Activated T-helper 1 cell treated with anti-CD3 and anti-CD28 coated beads, Interleukin-2, amount 50 U/mL, for 16 hours (primary cell): ENCODE results near the gene RAP1GAP2.
"Not testable (repeated sequence)": the region's sequence is repeated elsewhere in the genome, so short reads cannot be mapped to it uniquely, and the experiment has no call there.

Source experiments
- DNase-seq, 2 donors: peaks; one replicate each; pipeline ENCODE4 v3.0.0-alpha.2; 2020; ENCODE audit warnings: low read depth in 1 of 2, low spot score in 1 of 2

The RAP1GAP2 gene

GRCh38 chr17:3019761-3020160, 223.5 kb downstream of the RAP1GAP2 start:
- no peak for DNase-seq

GRCh38 chr17:3020381-3020780, 224.1 kb downstream of the RAP1GAP2 start:
- no peak for DNase-seq

- no peak for DNase-seq
These were observed 226.0 kb downstream of the RAP1GAP2 start for GRCh38 chr17:3022197-3022596.

- DNase-seq, result no peak
These were observed 228.1 kb downstream of the RAP1GAP2 start for GRCh38 chr17:3024346-3024745.

- no peak for DNase-seq
These were observed 229.3 kb downstream of the RAP1GAP2 start for GRCh38 chr17:3025421-3026124.

GRCh38 chr17:3026125-3026855, 230.1 kb downstream of the RAP1GAP2 start:
- DNase-seq, result no peak

- DNase-seq, result no peak
These were observed 230.9 kb downstream of the RAP1GAP2 start for GRCh38 chr17:3026856-3027751.

GRCh38 chr17:3027786-3028532, 231.7 kb downstream of the RAP1GAP2 start:
- no peak for DNase-seq

- no peak for DNase-seq
These were observed 233.1 kb downstream of the RAP1GAP2 start for GRCh38 chr17:3029213-3029913.

- no peak for DNase-seq
These were observed 233.9 kb downstream of the RAP1GAP2 start for GRCh38 chr17:3030096-3030495.

GRCh38 chr17:3030852-3031470, 234.7 kb downstream of the RAP1GAP2 start:
- not testable (repeated sequence) for DNase-seq

GRCh38 chr17:3032258-3033247, 236.3 kb downstream of the RAP1GAP2 start:
- DNase-seq, result no peak

- DNase-seq, result no peak
These were observed 237.0 kb downstream of the RAP1GAP2 start for GRCh38 chr17:3033248-3033640.

- DNase-seq, result no peak
These were observed 237.7 kb downstream of the RAP1GAP2 start for GRCh38 chr17:3033741-3034577.

- DNase-seq, result no peak
These were observed 238.3 kb downstream of the RAP1GAP2 start for GRCh38 chr17:3034578-3034920.

GRCh38 chr17:3035256-3035967, 239.2 kb downstream of the RAP1GAP2 start:
- DNase-seq, result no peak

GRCh38 chr17:3035968-3036280, 239.7 kb downstream of the RAP1GAP2 start:
- DNase-seq, result no peak
